ENCODE results near the gene SH3TC2. TPM values are rescaled to one million over a fixed set of nuclear protein-coding genes. Genes with fewer than 3 reads are reported as not detected.
A peak's percentile ranks its signal among the peaks of the same experiment; 100 is the strongest.

SH3TC2 gene
- total RNA-seq, 2 donors from 2014 or later, result 0.33 to 8.6 TPM

DNA sequence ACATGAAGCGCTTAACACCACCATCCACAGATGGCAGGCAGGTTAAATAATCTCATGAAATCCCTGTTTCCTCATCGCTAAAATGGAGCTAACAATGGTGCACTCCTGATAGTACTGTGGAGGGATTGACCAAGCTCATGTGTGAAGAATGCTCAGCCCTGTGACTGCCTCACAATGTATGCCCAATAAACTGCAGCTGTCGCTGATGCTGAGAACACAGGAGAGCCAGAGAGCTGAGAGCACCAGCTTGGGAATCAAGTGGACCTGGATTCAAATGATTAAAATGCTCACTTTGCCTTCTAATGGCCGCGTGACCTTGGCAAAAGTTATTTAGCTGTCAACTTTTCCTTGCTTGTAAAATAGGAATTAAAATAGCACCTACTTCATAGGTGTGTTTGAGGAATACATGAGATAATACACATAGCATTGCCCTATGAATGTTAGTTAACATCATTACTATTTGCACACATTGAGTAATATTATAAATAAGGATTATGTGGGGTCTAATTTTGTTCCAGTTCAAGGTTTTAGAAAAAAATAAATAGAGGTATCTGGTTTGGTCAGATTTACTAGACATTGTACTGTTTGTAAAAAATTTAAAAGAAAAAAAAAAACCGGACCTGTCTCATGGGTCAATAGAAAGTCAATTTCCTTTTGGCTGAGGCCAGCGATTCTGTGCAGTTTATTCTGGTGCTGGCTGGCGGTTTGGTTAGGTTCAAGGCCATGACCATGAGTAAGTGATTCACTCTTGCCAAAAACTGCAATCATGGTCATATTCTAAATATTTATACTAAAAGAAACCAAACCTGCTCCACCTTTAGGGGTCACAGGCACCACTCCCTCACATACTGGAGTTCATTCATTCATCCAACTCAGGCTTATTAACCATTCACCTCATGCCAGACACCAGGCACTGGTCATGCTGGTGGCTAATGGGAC lies 101.3 kb downstream of the SH3TC2 start:
- DNase-seq (peak; percentile 45 to 81 (median 56)), ATAC-seq (peak; percentile 66)
- H3K9me3 ChIP-seq, result no peaks in the 10 kb centered on the region
- peaks cover 24% of the 10 kb centered on the region for H3K4me1 ChIP-seq
- intact Hi-C loops (cut with DNase I), result no loop called here
- TF ChIP-seq, protein P1, sequence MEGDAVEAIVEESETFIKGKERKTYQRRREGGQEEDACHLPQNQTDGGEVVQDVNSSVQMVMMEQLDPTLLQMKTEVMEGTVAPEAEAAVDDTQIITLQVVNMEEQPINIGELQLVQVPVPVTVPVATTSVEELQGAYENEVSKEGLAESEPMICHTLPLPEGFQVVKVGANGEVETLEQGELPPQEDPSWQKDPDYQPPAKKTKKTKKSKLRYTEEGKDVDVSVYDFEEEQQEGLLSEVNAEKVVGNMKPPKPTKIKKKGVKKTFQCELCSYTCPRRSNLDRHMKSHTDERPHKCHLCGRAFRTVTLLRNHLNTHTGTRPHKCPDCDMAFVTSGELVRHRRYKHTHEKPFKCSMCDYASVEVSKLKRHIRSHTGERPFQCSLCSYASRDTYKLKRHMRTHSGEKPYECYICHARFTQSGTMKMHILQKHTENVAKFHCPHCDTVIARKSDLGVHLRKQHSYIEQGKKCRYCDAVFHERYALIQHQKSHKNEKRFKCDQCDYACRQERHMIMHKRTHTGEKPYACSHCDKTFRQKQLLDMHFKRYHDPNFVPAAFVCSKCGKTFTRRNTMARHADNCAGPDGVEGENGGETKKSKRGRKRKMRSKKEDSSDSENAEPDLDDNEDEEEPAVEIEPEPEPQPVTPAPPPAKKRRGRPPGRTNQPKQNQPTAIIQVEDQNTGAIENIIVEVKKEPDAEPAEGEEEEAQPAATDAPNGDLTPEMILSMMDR (IDR thresholded peaks at IDR 0.05), result no peak
- no peak for TF ChIP-seq POLR2A (IDR thresholded peaks at IDR 0.05)
- H3K27ac ChIP-seq, result peak overlapping the region in 3 of 4 donors; percentile 55 to 80 (median 58)
- H3K4me3 ChIP-seq, result no peak overlapping the region
- H3K27me3 ChIP-seq, result no peaks in the 10 kb centered on the region
- 34 to 35% methylated on average over 8 of the region's 8 CpGs for WGBS, 2 donors
- no peaks in the 10 kb centered on the region for H3K36me3 ChIP-seq (replicated peaks in 1 of 2; ENCODE audit: insufficient read depth in 1 of 2, low read depth in 2 of 2)

DNA sequence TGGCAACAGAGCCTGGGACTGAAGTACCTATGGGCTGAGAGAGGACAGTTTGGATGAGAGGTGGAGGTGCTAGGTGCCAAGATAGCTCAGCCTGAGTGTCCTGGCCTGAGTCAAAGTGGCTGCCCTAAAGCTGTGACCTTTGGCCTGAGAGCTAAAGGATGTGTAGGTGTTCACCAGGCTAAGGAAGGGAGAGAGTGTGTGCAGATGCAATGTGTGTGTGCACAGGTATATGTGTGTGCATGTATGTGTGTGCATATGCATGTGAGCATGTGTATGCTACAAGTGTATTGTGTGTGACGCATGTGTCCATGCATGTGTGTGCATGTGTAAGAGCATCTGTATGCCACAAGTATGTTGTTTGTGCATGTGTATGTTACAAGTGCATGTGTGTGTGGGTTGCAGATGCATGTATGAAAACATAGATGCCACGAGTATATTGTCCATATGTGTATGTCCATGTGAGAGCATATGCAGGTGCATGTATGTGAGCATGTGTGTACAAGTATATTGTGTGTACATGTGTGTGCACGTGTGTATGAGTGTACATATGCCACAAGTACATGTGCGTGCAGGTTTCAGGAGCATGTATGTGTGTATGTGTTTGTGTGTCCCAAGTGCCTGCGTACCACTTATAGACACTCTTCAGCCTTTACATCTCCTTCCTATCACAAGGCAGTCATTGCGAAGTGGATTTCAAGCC lies 102.6 kb downstream of the SH3TC2 start:
- Histone ChIP-seq H3K36me3 (replicated peaks in 1 of 2; ENCODE audit: insufficient read depth in 1 of 2, low read depth in 2 of 2) (no peaks in the 10 kb centered on the region), H3K27me3 (no peaks in the 10 kb centered on the region), H3K9me3 (no peaks in the 10 kb centered on the region), H3K4me1 (peaks cover 25% of the 10 kb centered on the region), H3K27ac (no peak overlapping the region), H3K4me3 (no peak overlapping the region)
- DNase-seq (no peak), ATAC-seq (no peak)
- 90 to 93% methylated on average over 6 of the region's 6 CpGs for WGBS, 2 donors
- no peak for TF ChIP-seq POLR2A (IDR thresholded peaks at IDR 0.05)
- TF ChIP-seq, protein P1 (IDR thresholded peaks at IDR 0.05), result no peak
- intact Hi-C loops (cut with DNase I), result no loop called here

DNA sequence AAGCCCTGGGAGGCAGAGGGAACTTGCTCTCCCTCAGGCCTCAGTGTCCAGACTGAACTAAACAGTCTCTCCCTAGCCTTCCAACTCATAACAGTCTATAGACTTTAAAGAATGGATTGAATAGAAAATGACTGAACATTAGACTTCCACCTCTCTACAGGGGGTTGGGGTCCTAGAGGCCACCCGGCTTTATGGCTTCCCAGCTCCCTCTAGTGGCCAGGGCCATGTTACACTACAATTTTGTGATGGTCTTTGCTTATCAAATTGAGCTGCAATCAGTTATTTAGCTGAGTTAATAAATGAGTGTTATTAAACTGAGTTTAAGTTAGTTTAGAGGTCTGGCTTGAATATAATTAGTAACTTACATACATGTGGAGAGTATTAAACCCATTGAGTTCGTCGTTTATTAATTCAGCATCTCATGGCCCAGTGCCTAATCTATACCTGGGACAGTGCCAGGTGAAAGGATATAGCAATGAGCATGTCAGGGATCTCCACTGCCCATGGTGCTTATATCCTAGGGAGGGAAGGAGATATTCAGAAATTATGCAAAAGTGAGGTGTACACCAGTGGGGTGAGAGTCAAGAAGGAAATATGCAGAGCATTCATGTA lies 105.2 kb downstream of the SH3TC2 start:
- TF ChIP-seq POLR2A (IDR thresholded peaks at IDR 0.05), result no peak
- TF ChIP-seq, protein P1 (IDR thresholded peaks at IDR 0.05), result peak; percentile 45 to 71 (median 63)

DNA sequence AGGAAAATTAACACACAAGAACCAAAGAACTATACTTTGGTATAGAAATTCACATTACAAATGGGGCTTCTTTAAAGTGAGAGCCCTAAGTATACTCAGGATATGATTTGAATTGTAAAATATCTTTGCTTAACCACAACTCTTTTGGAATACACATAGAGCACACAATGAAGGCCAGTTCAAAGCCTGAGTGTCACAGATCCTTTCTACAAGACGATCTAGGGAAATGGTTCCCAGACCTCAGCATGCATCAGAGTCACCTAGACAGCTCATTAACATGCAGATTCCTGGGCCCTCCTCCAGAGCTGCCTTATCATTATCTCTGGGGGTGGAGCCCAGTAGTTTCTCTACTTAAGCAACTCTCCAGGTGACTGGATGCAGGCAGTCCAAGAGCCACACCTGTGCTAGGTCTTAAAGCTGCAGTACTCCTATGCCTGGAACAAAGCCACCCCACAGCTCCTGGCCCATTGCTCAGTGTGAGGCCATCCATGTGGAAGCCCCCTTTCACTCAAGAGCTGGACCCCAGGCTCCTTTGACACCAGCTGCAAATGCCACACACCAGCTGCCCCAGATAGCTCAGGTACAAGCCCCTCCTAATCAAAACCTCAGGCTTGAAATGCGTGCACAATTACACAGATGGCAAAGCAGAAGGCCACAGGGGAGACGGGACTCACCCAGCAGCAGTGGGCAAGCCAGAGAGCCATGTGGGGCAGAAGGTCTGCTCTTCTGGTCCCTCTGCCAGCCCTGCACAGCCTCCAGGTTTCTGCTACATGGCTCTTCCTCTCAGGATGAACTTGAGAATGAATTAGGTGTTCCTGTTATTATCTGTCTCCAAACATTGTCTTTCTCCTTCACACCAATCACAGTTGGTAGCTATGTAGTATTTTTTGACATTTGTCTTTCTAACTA lies 106.1 kb downstream of the SH3TC2 start:
- Histone ChIP-seq H3K27ac (no peak overlapping the region), H3K4me1 (peaks cover 19% of the 10 kb centered on the region), H3K4me3 (no peak overlapping the region), H3K36me3 (replicated peaks in 1 of 2; ENCODE audit: insufficient read depth in 1 of 2, low read depth in 2 of 2) (no peaks in the 10 kb centered on the region), H3K27me3 (no peaks in the 10 kb centered on the region), H3K9me3 (no peaks in the 10 kb centered on the region)
- intact Hi-C loops (cut with DNase I), result no loop called here
- ATAC-seq, result peak; percentile 61
- WGBS, 2 donors, result 38 to 51% methylated on average over 1 to 3 of the region's 3 CpGs
- DNase-seq, result peak; percentile 37 to 71 (median 46)
- TF ChIP-seq, protein P1 (IDR thresholded peaks at IDR 0.05), result no peak
- no peak for TF ChIP-seq POLR2A (IDR thresholded peaks at IDR 0.05)

More for the DNA sequence above, 105.2 kb downstream of the SH3TC2 start:
- Histone ChIP-seq H3K36me3 (replicated peaks in 1 of 2; ENCODE audit: insufficient read depth in 1 of 2, low read depth in 2 of 2) (no peaks in the 10 kb centered on the region), H3K4me3 (no peak overlapping the region), H3K9me3 (no peaks in the 10 kb centered on the region), H3K27me3 (no peaks in the 10 kb centered on the region), H3K4me1 (peaks cover 25% of the 10 kb centered on the region), H3K27ac (no peak overlapping the region)
- 7 to 13% methylated on average over 3 of the region's 3 CpGs for WGBS, 2 donors
- DNase-seq (peak in 2 of 4 donors; percentile 32 to 53), ATAC-seq (no peak)
- intact Hi-C loops (cut with DNase I), result no loop called here
